H9 (cell line): ENCODE measurements around the gene CACNB2. TPM values are rescaled to one million over a fixed set of nuclear protein-coding genes. Genes with fewer than 3 reads are reported as not detected.

Experiments used
- DNase-seq: peaks from one replicate; pipeline ENCODE4 v3.0.0-alpha.2; 2017
- H2AFZ ChIP-seq: one replicate; pipeline ENCODE4 v1.6.1; 2013; ENCODE audit warnings: mild to moderate bottlenecking, low read length, control low read depth, moderate library complexity
- H2AK5ac ChIP-seq: 2 replicates; pipeline ENCODE4 v1.6.1; 2013; ENCODE audit warnings: low read length, control low read depth, mixed read lengths; ENCODE audit not compliant: insufficient read length
- H2BK120ac ChIP-seq: one replicate; pipeline ENCODE4 v1.6.1; 2013; ENCODE audit warnings: low read depth, mild to moderate bottlenecking, low read length, control low read depth, inconsistent platforms; ENCODE audit not compliant: poor library complexity, severe bottlenecking
- H2BK12ac ChIP-seq: 2 replicates; pipeline ENCODE4 v1.6.1; 2013; ENCODE audit warnings: low read length, control low read depth, mixed read lengths, low read depth; ENCODE audit not compliant: insufficient read length
- H2BK15ac ChIP-seq: 2 replicates; pipeline ENCODE4 v1.6.1; 2013; ENCODE audit warnings: low read depth, low read length, control low read depth
- H2BK20ac ChIP-seq: one replicate; pipeline ENCODE4 v1.6.1; 2013; ENCODE audit warnings: low read depth, mild to moderate bottlenecking, low read length, control low read depth, inconsistent platforms; ENCODE audit not compliant: poor library complexity, severe bottlenecking
- H2BK5ac ChIP-seq: 2 replicates; pipeline ENCODE4 v1.6.1; 2013; ENCODE audit warnings: low read length, control low read depth, mixed read lengths; ENCODE audit not compliant: insufficient read length
- H3K14ac ChIP-seq: 2 replicates; pipeline ENCODE4 v1.6.1; 2013; ENCODE audit warnings: low read length, control low read depth; ENCODE audit not compliant: insufficient read depth
- H3K18ac ChIP-seq: 2 replicates; pipeline ENCODE4 v1.6.1; 2013; ENCODE audit warnings: low read depth, mild to moderate bottlenecking, mixed read lengths, low read length, control low read depth; ENCODE audit not compliant: insufficient read length
- H3K23ac ChIP-seq: 2 replicates; pipeline ENCODE4 v1.6.1; 2013; ENCODE audit warnings: low read length, control low read depth, mixed read lengths, low read depth; ENCODE audit not compliant: insufficient read length
- H3K23me2 ChIP-seq: 2 replicates; pipeline ENCODE4 v1.6.1; 2013; ENCODE audit warnings: low read depth, mild to moderate bottlenecking, mixed read lengths, low read length, control low read depth; ENCODE audit not compliant: insufficient read length, poor library complexity, severe bottlenecking
- H3K27ac ChIP-seq: 2 replicates; pipeline ENCODE4 v1.5.1; 2013; ENCODE audit warnings: low read length, control low read depth, mixed read lengths, low read depth; ENCODE audit not compliant: insufficient read length
- H3K27me3 ChIP-seq: 2 replicates; pipeline ENCODE4 v1.6.1; 2013; ENCODE audit warnings: low read length, control low read depth, inconsistent platforms; ENCODE audit not compliant: insufficient read depth
- H3K4ac ChIP-seq: 2 replicates; pipeline ENCODE4 v1.6.1; 2013; ENCODE audit warnings: low read depth, mild to moderate bottlenecking, control low read depth, inconsistent platforms, low read length, moderate library complexity
- H3K4me1 ChIP-seq: 2 replicates; pipeline ENCODE4 v1.6.1; 2013; ENCODE audit warnings: low read length, control low read depth, inconsistent platforms; ENCODE audit not compliant: insufficient read depth
- H3K4me2 ChIP-seq: 2 replicates; pipeline ENCODE4 v1.6.1; 2013; ENCODE audit warnings: low read length, control low read depth, mixed read lengths; ENCODE audit not compliant: insufficient read length, insufficient read depth
- H3K56ac ChIP-seq: 2 replicates; pipeline ENCODE4 v1.6.1; 2013; ENCODE audit warnings: low read depth, mild to moderate bottlenecking, mixed read lengths, low read length, control low read depth; ENCODE audit not compliant: insufficient read length
- H3K79me1 ChIP-seq: 2 replicates; pipeline ENCODE4 v1.6.1; 2013; ENCODE audit warnings: low read depth, mild to moderate bottlenecking, moderate library complexity, low read length, control low read depth, inconsistent platforms; ENCODE audit not compliant: insufficient read depth, poor library complexity, severe bottlenecking
- H3K79me2 ChIP-seq: 2 replicates; pipeline ENCODE4 v1.6.1; 2013; ENCODE audit warnings: low read length, control low read depth, inconsistent platforms; ENCODE audit not compliant: insufficient read depth
- H3K9ac ChIP-seq: 2 replicates; pipeline ENCODE4 v1.6.1; 2013; ENCODE audit warnings: low read length, control low read depth, mixed read lengths; ENCODE audit not compliant: insufficient read length; ENCODE audit errors: extremely low read depth
- H3K9me3 ChIP-seq: one replicate; pipeline ENCODE4 v1.6.1; 2013; ENCODE audit warnings: low read depth, low read length, inconsistent platforms; ENCODE audit not compliant: control insufficient read depth
- H3T11ph ChIP-seq: one replicate; pipeline ENCODE4 v1.6.1; 2013; ENCODE audit warnings: mild to moderate bottlenecking, low read length, control low read depth, inconsistent platforms
- H4K20me1 ChIP-seq: one replicate; pipeline ENCODE4 v1.6.1; 2013; ENCODE audit not compliant: control insufficient read depth, insufficient read length, insufficient read depth
- H4K5ac ChIP-seq: 2 replicates; pipeline ENCODE4 v1.6.1; 2013; ENCODE audit warnings: low read depth, mild to moderate bottlenecking, mixed read lengths, low read length, control low read depth; ENCODE audit not compliant: insufficient read length
- H4K8ac ChIP-seq: replicated peaks from 2 replicates; pipeline ENCODE4 v1.6.1; 2013; ENCODE audit warnings: low read length, control low read depth, mixed read lengths, low read depth; ENCODE audit not compliant: insufficient read length
- H4K91ac ChIP-seq: 2 replicates; pipeline ENCODE4 v1.6.1; 2013; ENCODE audit warnings: low read depth, mild to moderate bottlenecking, moderate library complexity, mixed read lengths, low read length, control low read depth; ENCODE audit not compliant: insufficient read length
- H3K27ac Mint-ChIP-seq, 3 experiments: 2 replicates in 2 of 3; 3 replicates in 1 of 3; pipeline ENCODE4 v1.8.0; 2020 to 2021; ENCODE audit warnings: mixed read lengths in 3 of 3, mild to moderate bottlenecking in 1 of 3, moderate library complexity in 1 of 3
- H3K27me3 Mint-ChIP-seq: 2 replicates; pipeline ENCODE4 v1.8.0; 2021; ENCODE audit warnings: low read depth, mild to moderate bottlenecking, moderate library complexity, mixed read lengths
- H3K36me3 Mint-ChIP-seq, 3 experiments: 2 replicates in 2 of 3; 3 replicates in 1 of 3; pipeline ENCODE4 v1.8.0; 2020 to 2021; ENCODE audit warnings: low read depth in 3 of 3, mixed read lengths in 3 of 3; ENCODE audit not compliant: insufficient read depth in 1 of 3
- H3K4me1 Mint-ChIP-seq, 2 experiments: 2 replicates each; pipeline ENCODE4 v1.8.0; 2020; ENCODE audit warnings: mixed read lengths in 2 of 2
- H3K4me3 Mint-ChIP-seq, 2 experiments: 2 replicates in 1 of 2; 3 replicates in 1 of 2; pipeline ENCODE4 v1.8.0; 2020 to 2021; ENCODE audit warnings: mild to moderate bottlenecking in 2 of 2, mixed read lengths in 2 of 2, moderate library complexity in 1 of 2
- H3K9me3 Mint-ChIP-seq, 2 experiments: 2 replicates in 1 of 2; 3 replicates in 1 of 2; pipeline ENCODE4 v1.8.0; 2020; ENCODE audit warnings: mild to moderate bottlenecking in 2 of 2, mixed read lengths in 2 of 2, moderate library complexity in 1 of 2
- CTCF ChIP-seq: fragments of 200-600 bp; sonication (generic); conservative IDR thresholded peaks from 3 replicates; pipeline ENCODE4 v1.8.0; 2021; ENCODE audit warnings: antibody characterized with exemption, mild to moderate bottlenecking
- WGBS: extraction: QIAGEN DNeasy Blood & Tissue Kit; methylation state at CpG from one replicate; pipeline ENCODE4 v1.1.7; 2013; ENCODE audit warnings: missing lambda C conversion rate, low lambda C conversion rate, mixed read lengths; ENCODE audit not compliant: insufficient read length; ENCODE audit errors: extremely low coverage; 5-methylcytosine and 5-hydroxymethylcytosine counted together
- total RNA-seq: library from RNA; stranded (reverse); gene quantifications from 2 replicates; pipeline ENCODE4 v1.2.1, GENCODE V29; 2021

CACNB2 gene
- total RNA-seq, 1 experiment from 2014 or later = 2.6 TPM

DNA sequence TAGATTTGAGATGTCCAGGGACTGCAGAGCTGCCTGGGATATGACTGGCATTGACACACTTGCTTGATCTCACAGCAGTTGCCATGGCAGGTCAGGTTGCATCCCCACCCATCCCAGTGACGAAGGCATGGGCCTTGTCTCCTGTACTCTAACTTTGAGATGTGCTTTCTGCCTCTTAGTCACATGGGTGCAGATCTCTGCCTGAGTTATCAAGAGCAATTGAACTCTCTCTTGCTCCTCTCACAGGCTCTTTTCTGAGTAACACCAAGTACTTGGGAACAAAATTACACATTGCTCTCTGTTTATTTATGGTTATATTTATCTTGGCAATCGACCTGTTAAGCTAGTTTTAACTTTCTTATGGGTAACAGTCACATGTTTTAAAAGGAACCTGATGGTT, 273.8 kb downstream of the CACNB2 start:
- H4K8ac ChIP-seq = no peak overlapping the region
- no peaks in the 10 kb centered on the region for H4K20me1 ChIP-seq
- no peak overlapping the region for H3K23ac ChIP-seq
- Mint-ChIP-seq H3K27me3 (no peaks in the 10 kb centered on the region; the same call in 1 of the 2 replicates), H3K36me3 (no peaks in the 10 kb centered on the region), H3K4me3 (no peak overlapping the region), H3K4me1 (peaks cover 0 to 3% of the 10 kb centered on the region in 2 experiments; a peak in 1 of 4 replicates), H3K27ac (no peak overlapping the region), H3K9me3 (no peaks in the 10 kb centered on the region)
- H3K27me3 ChIP-seq = no peaks in the 10 kb centered on the region
- H3T11ph ChIP-seq = no peak overlapping the region
- H3K27ac ChIP-seq = no peak overlapping the region
- no peaks in the 10 kb centered on the region for H3K9me3 ChIP-seq
- H2BK5ac ChIP-seq = no peak overlapping the region
- H3K79me1 ChIP-seq = no peaks in the 10 kb centered on the region
- H3K4me1 ChIP-seq = no peaks in the 10 kb centered on the region
- H2BK12ac ChIP-seq = no peak overlapping the region
- no peak overlapping the region for H4K5ac ChIP-seq
- no peak overlapping the region for H2AK5ac ChIP-seq
- no peak for TF ChIP-seq CTCF
- H2BK120ac ChIP-seq = no peak overlapping the region
- H2AFZ ChIP-seq = no peak overlapping the region
- H3K18ac ChIP-seq = no peak overlapping the region
- H2BK20ac ChIP-seq = no peak overlapping the region
- no peak overlapping the region for H3K56ac ChIP-seq
- no peak for DNase-seq
- no peak overlapping the region for H3K4me2 ChIP-seq
- no peak overlapping the region for H4K91ac ChIP-seq
- H3K9ac ChIP-seq = no peak overlapping the region
- no peaks in the 10 kb centered on the region for H3K23me2 ChIP-seq
- no peak overlapping the region for H2BK15ac ChIP-seq
- WGBS = no CpG with 5 or more reads among the region's 2 CpGs
- H3K14ac ChIP-seq = no peak overlapping the region
- H3K4ac ChIP-seq = no peak overlapping the region
- no peaks in the 10 kb centered on the region for H3K79me2 ChIP-seq
